Measurements from ENCODE around the gene MAN1A1.

DNA sequence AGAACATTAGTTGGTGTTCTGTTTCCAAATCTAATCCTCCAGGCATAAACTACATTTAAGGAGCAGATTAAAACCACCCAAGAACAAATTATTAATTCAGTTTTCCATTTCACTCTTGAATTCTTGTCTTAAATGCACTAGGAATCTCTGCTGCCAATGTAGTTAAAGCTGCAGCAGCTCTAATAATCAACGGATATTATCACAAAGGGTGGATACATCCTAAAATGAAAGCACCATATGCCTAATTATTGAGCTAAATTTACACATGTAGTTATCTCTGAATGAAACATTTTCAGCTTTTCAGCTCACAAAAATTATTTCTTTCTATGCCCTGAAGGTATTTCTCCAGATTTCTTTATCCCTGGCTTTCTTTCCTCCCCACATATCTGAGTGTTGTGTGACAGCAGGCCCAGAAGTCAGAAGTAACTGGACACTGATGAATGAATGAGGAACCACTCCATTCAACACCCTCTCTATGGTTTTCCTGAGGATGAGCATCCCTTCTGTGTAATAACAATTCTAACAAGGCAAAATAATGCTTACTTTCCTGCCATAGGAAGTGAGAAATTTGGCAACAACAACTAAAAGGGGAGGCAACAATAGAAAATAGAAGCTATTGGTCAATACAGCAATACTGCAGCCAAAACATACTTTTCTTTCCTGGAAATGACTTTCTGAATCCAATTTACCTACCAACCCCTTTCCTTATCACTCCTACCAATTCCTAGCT is 14.9 kb downstream of the MAN1A1 start:
- TF ChIP-seq, protein P1, sequence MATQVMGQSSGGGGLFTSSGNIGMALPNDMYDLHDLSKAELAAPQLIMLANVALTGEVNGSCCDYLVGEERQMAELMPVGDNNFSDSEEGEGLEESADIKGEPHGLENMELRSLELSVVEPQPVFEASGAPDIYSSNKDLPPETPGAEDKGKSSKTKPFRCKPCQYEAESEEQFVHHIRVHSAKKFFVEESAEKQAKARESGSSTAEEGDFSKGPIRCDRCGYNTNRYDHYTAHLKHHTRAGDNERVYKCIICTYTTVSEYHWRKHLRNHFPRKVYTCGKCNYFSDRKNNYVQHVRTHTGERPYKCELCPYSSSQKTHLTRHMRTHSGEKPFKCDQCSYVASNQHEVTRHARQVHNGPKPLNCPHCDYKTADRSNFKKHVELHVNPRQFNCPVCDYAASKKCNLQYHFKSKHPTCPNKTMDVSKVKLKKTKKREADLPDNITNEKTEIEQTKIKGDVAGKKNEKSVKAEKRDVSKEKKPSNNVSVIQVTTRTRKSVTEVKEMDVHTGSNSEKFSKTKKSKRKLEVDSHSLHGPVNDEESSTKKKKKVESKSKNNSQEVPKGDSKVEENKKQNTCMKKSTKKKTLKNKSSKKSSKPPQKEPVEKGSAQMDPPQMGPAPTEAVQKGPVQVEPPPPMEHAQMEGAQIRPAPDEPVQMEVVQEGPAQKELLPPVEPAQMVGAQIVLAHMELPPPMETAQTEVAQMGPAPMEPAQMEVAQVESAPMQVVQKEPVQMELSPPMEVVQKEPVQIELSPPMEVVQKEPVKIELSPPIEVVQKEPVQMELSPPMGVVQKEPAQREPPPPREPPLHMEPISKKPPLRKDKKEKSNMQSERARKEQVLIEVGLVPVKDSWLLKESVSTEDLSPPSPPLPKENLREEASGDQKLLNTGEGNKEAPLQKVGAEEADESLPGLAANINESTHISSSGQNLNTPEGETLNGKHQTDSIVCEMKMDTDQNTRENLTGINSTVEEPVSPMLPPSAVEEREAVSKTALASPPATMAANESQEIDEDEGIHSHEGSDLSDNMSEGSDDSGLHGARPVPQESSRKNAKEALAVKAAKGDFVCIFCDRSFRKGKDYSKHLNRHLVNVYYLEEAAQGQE (tag by site-specific recombination; IDR thresholded peaks at IDR 0.05) = no peak
- no peak for TF ChIP-seq ZNF660 (tag by site-specific recombination; IDR thresholded peaks at IDR 0.05)

Measured in HEK293 (cell line).